Right atrium auricular region (tissue), 2 donors: ENCODE data around the gene TAF10. TPM values are rescaled to one million over a fixed set of nuclear protein-coding genes. Genes with fewer than 3 reads are reported as not detected.
A peak's percentile ranks its signal among the peaks of the same experiment; 100 is the strongest.

Experiments used
- DNase-seq: peaks from one replicate; pipeline ENCODE4 v3.0.0-alpha.2; 2019; ENCODE audit warnings: low spot score
- H3K27ac ChIP-seq, 2 donors: fragments of 200-600 bp; sonication (generic); 1 replicate in 1 of 2; 2 replicates in 1 of 2; pipeline ENCODE4 v1.5.1; 2016 to 2019
- H3K27me3 ChIP-seq, 2 donors: fragments of 200-600 bp; sonication (generic); one replicate each; pipeline versions ENCODE4 v1.5.1 to v1.6.0; 2017 to 2019
- H3K36me3 ChIP-seq: fragments of 200-600 bp; sonication (generic); one replicate; pipeline ENCODE4 v1.5.1; 2016
- H3K4me1 ChIP-seq, 2 donors: fragments of 200-600 bp; sonication (generic); one replicate each; pipeline versions ENCODE4 v1.5.1 to v1.6.0; 2017 to 2019
- H3K4me3 ChIP-seq, 2 donors: fragments of 200-600 bp; sonication (generic); 1 replicate in 1 of 2; 2 replicates in 1 of 2; pipeline ENCODE4 v1.5.1; 2017 to 2019; ENCODE audit warnings: mild to moderate bottlenecking in 1 of 2, moderate library complexity in 1 of 2
- H3K9me3 ChIP-seq, 2 donors: fragments of 200-600 bp; sonication (generic); one replicate each; pipeline ENCODE4 v1.5.1; 2019
- total RNA-seq, 2 donors: library from RNA; depleted of rRNA; stranded (reverse); fragments of >200 nt; gene quantifications; one replicate each; pipeline ENCODE4 v1.1.0, GENCODE V29; 2016
- TF ChIP-seq, protein P1 (sequence below), 2 donors: fragments of 200-600 bp; sonication (generic); IDR thresholded peaks; one replicate each; pipeline ENCODE4 v1.5.1; 2019; ENCODE audit warnings: antibody characterized with exemption in 2 of 2

TAF10 gene
- total RNA-seq, 2 donors from 2014 or later, result 26.6 to 54.0 TPM

DNA sequence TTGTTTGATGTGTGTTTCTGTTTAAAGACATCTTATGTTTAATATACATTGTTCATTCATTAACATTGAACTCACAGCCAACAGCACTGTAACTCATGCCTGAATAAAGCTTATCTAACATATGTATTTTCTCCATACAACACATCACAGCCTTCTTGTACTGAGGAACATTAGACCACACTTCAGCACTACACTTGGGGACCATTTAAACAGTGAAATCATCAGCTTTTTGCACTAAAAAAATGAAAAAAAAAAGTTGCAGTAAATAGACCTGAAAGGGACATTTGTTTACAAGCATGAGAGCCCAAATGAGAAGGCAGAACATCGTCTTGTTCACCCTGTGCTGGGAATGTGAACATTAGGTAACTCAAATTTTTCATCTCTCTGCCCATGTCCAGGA lies 22.5 kb upstream of the TAF10 start:
- H3K4me3 ChIP-seq, result no peak overlapping the region
- no peaks in the 10 kb centered on the region for H3K27me3 ChIP-seq
- H3K4me1 ChIP-seq, result peaks cover 0 to 62% of the 10 kb centered on the region in 2 donors
- H3K27ac ChIP-seq, result peak overlapping the region in 1 of 2 donors; percentile 64
- DNase-seq, result no peak
- H3K9me3 ChIP-seq, result no peaks in the 10 kb centered on the region
- TF ChIP-seq, protein P1, sequence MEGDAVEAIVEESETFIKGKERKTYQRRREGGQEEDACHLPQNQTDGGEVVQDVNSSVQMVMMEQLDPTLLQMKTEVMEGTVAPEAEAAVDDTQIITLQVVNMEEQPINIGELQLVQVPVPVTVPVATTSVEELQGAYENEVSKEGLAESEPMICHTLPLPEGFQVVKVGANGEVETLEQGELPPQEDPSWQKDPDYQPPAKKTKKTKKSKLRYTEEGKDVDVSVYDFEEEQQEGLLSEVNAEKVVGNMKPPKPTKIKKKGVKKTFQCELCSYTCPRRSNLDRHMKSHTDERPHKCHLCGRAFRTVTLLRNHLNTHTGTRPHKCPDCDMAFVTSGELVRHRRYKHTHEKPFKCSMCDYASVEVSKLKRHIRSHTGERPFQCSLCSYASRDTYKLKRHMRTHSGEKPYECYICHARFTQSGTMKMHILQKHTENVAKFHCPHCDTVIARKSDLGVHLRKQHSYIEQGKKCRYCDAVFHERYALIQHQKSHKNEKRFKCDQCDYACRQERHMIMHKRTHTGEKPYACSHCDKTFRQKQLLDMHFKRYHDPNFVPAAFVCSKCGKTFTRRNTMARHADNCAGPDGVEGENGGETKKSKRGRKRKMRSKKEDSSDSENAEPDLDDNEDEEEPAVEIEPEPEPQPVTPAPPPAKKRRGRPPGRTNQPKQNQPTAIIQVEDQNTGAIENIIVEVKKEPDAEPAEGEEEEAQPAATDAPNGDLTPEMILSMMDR (IDR thresholded peaks at IDR 0.05), result no peak
- H3K36me3 ChIP-seq, result peaks cover 29% of the 10 kb centered on the region

DNA sequence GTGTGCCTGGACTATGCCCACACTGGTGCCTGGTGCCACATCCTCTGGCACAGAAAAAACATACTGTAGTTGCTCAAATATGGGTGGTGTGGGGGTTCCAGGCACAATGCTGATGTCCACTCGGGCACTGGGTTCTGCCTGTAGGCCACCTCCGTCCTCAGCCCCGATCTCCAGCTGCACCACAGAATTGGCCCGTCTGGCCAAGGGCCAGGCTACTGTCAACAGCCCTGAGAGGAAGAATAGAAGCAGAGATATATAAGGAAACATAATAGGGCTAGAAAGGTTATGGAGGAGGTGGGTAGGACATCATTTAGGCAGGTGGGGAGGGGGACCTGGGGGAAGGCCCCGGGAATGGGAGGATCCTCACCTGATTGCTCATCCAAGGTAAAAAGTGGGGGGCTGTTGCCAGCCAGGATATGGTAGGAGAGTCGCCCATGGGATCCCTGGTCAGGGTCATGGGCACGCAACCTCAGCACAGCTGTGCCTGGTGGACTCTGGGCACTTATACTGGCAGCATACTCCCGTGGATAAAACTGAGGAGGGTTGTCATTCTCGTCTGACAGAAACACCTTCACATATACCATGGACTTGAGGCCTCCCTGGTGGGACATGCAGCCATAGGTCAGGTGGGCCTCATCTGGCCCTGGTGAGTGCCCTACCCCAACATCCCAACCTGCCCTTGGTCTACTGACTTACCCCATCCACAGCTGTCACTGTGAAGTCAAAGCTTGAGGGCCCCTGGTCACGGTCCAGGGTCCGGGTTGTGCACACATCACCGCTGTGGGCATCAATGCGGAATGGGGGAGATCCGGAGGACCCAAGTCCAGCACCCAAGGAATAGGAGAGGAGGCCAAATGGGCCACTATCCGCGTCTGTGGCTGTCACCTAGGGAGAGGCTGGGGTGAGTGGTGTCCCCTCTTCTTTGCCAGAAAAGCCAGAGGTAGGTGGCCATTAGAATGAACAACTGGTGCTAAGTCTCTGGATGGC lies 21.7 kb upstream of the TAF10 start:
- H3K27me3 ChIP-seq, result no peaks in the 10 kb centered on the region
- DNase-seq, result no peak
- peaks cover 0 to 54% of the 10 kb centered on the region in 2 donors for H3K4me1 ChIP-seq
- H3K36me3 ChIP-seq, result peaks cover 35% of the 10 kb centered on the region
- H3K27ac ChIP-seq, result no peak overlapping the region
- H3K4me3 ChIP-seq, result no peak overlapping the region
- TF ChIP-seq, protein P1 (IDR thresholded peaks at IDR 0.05), result no peak
- H3K9me3 ChIP-seq, result no peaks in the 10 kb centered on the region

DNA sequence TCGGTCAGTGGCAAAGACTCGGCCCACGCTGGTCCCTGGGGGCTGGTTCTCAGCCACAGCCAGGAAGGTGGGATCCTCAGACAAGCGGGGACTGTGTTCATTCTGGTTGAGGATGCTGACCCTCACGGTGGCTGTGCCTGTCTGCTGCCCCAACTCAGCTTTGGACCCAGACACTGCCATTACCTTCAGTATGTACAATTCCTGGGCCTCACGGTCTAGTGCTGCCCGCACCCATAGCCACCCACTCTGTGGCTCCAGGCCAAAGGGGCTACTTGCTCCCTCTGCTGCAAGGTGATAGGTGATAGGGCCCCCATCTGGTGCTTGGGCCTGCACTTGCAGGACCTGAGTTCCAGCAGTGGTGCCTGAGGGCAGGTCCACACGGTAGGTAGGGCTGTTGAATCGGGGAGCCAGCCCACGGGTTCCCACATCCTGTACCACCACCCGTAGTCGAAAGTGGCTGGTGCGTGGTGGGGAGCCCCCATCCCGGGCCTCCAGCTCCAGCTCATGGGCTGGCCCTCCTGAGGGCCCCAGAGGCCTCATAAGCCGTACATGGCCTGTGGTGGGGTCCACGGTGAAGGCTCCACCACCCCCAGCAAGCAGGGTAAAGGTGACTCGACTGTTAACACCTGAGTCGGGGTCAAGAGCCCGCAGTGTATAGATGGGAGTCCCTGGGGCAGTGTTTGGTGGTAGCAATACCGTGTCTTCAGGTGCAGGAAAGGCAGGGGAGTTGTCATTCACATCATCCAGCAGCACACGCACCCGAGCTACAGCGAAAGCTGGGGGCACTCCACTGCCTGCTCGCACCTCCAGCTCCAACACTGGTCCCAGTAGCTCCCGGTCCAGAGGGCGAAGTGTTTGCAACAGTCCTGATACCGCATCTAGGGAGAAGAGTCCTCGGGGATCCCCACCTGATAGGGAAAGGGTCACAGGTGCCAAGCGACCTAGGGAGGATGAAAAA lies 20.4 kb upstream of the TAF10 start:
- no peak for DNase-seq
- H3K4me3 ChIP-seq, result no peak overlapping the region
- H3K4me1 ChIP-seq, result peaks cover 0 to 41% of the 10 kb centered on the region in 2 donors
- H3K27ac ChIP-seq, result no peak overlapping the region
- H3K9me3 ChIP-seq, result no peaks in the 10 kb centered on the region
- TF ChIP-seq, protein P1 (IDR thresholded peaks at IDR 0.05), result no peak
- H3K36me3 ChIP-seq, result peaks cover 35% of the 10 kb centered on the region
- no peaks in the 10 kb centered on the region for H3K27me3 ChIP-seq

DNA sequence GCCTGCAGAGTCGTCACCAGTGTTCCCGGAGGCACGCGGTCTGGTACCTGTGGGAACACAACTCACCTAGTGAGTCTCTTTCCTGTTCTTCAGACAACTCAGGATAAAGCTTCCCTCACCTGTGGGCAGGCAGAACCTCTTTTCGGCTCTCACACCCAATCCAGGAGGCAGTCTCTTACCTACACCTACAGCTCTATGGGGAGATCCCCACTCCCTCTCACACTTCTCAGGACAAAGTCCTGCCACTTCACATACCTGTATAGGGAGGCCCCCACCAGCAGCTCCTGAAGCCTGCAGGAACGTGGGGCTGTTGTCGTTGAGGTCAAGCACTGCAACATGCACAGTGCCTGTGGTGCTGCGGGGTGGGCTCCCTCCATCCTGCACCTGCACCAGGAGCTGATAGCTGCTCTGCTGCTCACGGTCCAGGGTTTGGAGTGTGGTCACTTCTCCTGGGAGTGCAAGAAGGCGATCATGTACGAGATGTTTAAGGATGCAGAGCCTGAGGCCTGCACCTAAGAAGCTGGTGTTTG lies 19.4 kb upstream of the TAF10 start:
- Histone ChIP-seq H3K27ac (no peak overlapping the region), H3K27me3 (no peaks in the 10 kb centered on the region), H3K4me1 (peaks cover 0 to 31% of the 10 kb centered on the region in 2 donors), H3K4me3 (no peak overlapping the region), H3K36me3 (peaks cover 43% of the 10 kb centered on the region), H3K9me3 (no peaks in the 10 kb centered on the region)
- DNase-seq, result no peak
- TF ChIP-seq, protein P1 (IDR thresholded peaks at IDR 0.05), result no peak

DNA sequence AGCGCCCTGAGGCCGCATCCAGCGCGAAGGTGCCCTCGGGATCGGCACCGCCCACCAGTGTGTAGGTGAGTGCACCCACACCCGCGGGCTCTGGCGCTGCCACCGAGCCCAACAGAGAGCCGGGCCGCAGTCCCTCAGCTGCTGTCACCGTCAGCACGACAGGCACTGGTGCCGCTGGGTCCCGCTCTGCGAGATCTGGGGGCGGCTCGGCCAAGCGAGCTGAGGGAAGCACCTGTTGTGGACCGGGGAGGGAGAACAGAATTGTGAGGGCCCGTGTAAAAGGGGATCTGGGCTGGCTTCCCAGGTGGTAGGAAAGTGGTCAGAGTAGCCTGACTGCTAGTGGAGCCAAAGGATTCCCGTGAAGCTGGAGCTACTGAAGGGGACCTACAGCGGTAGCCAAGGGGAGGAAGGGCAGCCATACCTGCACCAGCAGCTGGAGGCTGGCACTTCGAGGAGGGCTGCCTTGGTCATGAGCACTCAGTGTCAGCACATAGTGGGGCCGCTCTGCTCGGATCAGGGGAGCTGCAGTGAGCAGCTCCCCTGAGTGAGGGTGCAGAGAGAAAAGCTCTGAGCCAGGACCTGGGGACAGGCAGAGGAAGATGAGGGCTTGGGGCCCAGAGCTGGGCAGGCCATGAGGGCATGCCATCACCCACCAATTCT lies 18.7 kb upstream of the TAF10 start:
- H3K4me1 ChIP-seq, result peaks cover 0 to 25% of the 10 kb centered on the region in 2 donors
- peaks cover 50% of the 10 kb centered on the region for H3K36me3 ChIP-seq
- no peak for DNase-seq
- H3K27me3 ChIP-seq, result no peaks in the 10 kb centered on the region
- H3K27ac ChIP-seq, result no peak overlapping the region
- no peak overlapping the region for H3K4me3 ChIP-seq
- no peaks in the 10 kb centered on the region for H3K9me3 ChIP-seq
- TF ChIP-seq, protein P1 (IDR thresholded peaks at IDR 0.05), result no peak
